A673 (cell line): Measurements from ENCODE around the gene THADA.

Experiments
- EZH2 ChIP-seq: fragments of 200-600 bp; sonication (generic); IDR thresholded peaks from 2 replicates; pipeline ENCODE4 v1.6.1; 2017; ENCODE audit warnings: borderline replicate concordance, low read depth, mild to moderate bottlenecking, mixed read lengths, antibody characterized with exemption, low read length; ENCODE audit not compliant: poor library complexity, severe bottlenecking
- TF ChIP-seq, protein P1 (sequence below): fragments of 300-800, 200-600 bp; sonication (generic); conservative IDR thresholded peaks from 2 replicates; pipeline ENCODE4 v1.5.1; 2017; ENCODE audit warnings: low read depth, mild to moderate bottlenecking, antibody characterized with exemption, low read length, moderate library complexity, mixed read lengths

DNA sequence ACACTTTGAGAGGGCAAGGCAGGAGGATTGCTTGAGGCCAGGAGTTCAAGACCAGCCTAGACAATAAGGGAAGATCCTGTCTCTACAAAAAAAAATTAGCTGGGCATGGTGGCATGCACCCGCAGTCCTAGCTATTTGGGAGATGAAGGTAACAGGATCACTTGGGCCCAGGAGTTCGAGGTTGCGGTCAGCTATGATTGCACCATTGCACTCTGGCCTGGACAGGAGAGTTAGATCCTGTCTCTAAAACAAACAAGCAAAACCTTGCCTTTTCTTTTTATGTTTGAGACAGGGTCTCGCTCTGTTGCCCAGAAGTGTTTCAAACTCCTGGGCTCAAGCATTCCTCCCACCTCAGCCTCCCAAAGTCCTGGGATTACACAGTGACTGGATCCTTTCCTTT lies 14.5 kb upstream of the THADA start:
- TF ChIP-seq, protein P1, sequence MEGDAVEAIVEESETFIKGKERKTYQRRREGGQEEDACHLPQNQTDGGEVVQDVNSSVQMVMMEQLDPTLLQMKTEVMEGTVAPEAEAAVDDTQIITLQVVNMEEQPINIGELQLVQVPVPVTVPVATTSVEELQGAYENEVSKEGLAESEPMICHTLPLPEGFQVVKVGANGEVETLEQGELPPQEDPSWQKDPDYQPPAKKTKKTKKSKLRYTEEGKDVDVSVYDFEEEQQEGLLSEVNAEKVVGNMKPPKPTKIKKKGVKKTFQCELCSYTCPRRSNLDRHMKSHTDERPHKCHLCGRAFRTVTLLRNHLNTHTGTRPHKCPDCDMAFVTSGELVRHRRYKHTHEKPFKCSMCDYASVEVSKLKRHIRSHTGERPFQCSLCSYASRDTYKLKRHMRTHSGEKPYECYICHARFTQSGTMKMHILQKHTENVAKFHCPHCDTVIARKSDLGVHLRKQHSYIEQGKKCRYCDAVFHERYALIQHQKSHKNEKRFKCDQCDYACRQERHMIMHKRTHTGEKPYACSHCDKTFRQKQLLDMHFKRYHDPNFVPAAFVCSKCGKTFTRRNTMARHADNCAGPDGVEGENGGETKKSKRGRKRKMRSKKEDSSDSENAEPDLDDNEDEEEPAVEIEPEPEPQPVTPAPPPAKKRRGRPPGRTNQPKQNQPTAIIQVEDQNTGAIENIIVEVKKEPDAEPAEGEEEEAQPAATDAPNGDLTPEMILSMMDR: no peak
- TF ChIP-seq EZH2: no peak
